ENCODE measurements around the gene RBM45.
"Not testable (repeated sequence)": the region's sequence is repeated elsewhere in the genome, so short reads cannot be mapped to it uniquely, and the experiment has no call there.

The RBM45 gene

DNA sequence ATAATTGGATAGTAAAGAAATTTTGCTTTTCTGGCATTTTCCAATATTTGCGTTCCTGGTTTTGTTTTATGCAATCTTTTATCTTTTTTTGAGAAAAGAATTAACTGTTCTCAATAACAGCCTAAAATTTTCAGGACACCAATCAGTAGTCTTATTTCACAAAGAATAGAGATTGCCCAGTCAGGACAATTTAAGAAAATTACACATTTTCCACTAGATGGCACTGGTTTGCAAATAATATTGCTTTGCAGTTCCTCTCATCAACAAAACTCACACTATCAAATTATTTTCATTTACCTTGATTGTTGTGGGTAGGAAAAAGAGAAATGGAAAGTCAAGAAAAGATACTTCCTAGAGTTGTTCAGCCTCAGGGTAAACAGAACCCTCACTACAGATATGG is 2.4 kb upstream of the RBM45 start:
- DNase-seq = peak; percentile 13

DNA sequence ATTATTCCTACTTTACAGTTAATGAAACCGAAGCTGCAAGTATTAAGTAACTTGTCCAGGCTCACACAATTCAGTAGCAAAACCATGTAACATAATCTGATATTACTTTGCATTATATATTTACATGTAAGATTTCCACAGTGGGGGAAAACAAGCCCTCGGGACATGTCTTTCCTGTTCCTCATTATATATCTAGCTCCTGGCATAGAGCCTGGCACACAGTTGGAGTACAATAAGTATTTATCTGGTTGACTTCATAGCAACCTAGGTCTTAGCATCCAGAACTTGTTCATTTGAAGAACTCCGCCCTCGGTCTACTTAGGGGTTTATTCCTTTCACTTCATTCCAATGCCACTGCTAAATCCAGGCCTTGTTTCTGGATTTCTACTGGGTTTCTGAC is 1.6 kb upstream of the RBM45 start:
- DNase-seq = no peak

DNA sequence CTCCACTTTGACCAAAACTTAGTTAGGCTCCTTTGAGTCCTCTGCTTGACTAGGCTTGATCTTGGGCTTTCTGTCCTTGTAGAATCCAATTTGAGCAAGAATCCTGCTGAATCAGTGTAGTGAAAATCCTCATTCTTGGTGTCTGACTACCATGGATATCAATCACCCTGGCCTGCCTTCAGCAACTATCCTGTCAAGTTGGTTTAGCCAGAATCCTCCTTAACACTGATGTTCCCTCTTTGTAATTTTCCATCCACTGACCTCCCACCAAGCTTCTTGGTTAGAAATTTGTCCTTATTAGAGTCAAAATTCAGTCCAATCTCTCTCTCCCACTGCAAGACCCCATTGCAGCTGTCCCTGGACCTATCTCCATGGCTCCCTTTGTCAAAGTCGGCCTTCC is 494 bp upstream of the RBM45 start:
- DNase-seq = no peak

DNA sequence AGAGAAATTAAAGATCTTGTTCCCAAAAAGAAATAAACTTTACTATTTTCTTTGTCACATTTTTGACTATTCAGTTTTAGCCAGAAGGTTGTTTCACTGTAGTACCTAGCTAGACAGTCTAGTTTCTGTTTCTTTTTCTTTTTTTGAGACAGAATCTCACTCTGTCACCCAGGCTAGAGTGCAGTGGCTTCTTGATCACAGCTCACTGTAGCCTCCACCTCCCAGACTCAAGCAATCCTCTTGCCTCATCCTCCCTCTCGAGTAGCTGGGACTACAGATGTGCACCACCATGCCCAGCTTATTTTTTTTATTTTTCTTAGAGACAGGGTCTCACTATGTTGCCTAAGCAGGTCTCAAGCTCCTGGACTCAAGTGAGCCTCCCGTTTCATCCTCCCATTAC is 2.2 kb downstream of the RBM45 start:
- DNase-seq = no peak

DNA sequence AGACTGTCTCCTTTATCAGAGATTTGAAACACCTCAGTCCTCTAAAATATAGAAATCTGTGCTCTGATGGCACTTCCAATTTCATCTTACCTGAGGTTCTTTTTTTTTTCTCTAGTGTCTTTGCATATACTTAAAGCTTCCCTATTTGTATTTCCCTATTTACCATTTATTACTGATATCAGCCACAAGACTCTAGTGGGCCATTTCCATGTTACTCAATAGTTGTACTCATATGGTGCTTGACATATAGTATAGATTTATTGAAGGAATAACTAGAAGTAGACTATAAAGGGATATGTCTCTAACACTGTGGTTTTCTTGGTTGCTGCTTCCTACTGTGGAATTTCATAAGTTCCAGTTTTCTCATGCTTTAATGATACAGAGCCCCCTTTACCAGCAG is 3.0 kb downstream of the RBM45 start:
- DNase-seq = no peak

DNA sequence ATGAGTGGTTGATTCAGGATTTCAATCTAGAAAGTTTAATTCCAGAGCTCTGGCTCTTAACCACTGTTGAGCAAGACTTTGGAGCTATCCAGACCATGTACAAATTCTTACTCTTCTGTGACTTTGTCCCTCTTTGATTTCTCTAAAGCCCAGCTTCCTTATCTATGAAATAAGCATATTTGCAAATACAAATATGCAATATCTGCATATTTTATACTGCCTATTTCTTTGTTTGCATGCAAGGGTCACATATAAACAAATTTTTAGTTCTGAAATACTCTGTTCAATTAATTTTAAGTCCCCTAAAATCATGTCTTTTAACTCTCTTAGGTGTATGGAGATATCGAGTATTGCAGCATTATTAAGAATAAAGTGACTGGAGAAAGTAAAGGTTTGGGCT is 5.5 kb downstream of the RBM45 start:
- no peak for DNase-seq

DNA sequence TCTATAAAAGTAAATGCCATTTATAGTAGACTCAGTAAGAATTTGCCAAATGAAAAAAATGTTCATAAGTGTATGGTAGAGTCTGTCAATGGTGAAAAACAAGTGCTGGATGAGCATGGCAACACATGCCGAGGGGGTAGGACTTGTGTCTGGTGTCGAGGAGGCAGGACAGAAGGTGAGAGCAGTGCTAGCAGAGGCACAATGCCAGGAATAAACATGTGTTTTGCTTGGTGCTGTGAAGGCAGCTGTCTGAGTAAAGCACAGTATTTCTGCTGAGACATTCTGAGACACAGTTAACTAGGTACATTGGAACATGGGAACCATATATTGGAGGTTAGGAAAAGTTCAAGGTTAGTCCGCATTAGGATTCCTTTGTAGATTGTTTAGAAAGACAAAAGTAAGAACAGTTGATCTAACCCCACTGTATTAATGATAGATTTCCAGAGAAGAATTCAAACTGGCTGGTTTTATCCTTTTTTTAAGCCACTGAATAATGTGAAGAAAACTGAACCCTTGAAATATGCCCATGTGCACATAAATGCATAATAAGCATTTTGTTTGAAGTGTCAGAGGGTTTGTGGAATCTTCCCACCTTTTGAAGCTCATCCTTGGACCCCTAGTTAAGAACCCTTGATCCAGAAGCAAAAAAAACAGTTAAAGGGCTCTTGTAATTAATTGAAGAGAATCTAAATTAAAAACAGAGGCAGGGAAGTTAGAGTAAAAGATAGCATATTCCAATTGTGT is 7.1 kb downstream of the RBM45 start:
- no peak for DNase-seq

DNA sequence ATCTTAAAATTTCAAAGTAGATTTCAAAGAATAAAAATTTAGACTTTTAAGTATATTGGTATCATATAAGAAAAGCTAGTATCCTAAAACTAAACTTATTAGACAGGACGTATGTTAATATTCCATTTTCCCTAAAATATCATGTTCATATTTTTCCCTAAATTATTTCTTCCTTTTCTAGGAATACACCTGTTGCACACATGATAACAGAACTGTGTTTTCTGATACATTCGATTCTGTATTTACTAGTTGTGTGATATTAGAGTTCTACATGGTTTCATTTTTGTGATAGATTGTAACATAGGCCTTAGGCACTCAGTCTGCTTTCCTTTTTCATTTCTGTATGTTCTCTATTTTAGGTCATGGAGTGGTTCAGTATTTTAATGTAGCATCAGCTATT is 10.9 kb downstream of the RBM45 start:
- no peak for DNase-seq

DNA sequence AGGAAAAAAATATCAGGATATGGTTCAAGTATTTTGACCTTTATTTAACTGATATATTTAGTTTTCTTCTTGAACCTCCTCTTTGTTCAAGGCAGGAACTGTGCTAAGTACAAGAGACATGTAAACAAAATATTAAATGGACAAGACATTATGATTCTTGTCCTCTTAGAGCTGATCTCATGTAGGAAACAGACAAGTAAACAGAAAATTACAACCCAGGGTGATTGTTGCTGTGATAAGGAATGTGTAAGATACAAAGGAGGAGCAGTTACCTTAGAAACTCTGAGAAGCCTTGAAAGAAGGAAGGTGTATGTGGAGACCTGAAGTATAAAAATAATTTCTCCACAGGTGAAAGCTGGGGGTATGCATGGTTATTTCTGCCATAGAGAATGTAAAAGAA is 12.9 kb downstream of the RBM45 start:
- no peak for DNase-seq

DNA sequence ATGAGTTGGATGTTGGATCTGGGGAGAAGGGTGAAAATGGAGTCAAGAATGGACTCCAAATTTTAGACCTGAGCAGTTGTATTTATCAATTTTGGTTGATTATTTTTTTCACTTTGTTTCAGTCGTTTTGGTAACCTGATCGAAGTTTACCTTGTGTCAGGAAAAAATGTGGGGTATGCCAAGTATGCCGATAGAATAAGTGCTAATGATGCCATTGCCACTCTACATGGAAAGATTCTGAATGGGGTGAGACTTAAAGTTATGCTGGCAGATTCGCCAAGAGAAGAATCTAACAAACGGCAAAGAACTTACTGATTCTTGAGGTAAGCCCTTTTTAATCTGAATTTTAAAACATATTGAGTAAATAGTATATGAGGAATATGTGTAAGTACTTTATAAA is 13.6 kb downstream of the RBM45 start:
- DNase-seq = no peak

DNA sequence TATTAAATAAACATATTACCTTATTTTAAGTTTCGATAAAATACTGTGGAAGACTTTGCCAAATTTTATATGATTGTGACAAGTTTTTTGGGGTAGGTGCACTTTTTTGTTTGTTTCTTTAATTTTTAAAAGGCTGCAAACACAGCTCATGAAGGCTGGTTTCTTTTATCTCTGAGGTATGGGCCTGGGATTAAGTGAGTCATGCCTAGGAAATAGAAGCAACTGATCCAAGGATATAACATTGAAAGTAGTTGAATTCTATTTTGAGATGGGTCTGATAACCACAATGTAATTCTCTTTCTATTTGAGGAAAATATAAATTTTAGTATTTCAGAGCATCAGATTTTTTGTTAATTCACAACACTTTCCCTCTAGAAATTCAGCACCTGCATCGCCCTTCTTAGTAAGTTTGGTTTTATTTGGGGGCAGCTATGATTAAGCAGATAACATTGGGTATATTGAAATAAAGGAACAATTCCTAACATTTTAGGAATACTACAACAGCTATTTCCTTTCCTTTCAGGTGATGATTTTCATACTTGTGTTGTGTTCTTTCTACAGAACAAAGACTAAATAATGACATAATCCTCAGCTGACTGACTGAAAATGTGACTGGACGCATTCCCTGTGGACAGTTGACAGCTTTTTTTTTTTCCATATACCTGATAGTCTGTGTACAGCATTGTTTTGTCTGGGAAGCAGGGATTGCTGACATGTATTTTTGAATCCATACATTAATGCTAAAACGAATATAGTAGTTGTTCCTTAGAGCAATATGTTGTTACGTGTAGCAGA is 16.8 kb downstream of the RBM45 start:
- DNase-seq = no peak

DNA sequence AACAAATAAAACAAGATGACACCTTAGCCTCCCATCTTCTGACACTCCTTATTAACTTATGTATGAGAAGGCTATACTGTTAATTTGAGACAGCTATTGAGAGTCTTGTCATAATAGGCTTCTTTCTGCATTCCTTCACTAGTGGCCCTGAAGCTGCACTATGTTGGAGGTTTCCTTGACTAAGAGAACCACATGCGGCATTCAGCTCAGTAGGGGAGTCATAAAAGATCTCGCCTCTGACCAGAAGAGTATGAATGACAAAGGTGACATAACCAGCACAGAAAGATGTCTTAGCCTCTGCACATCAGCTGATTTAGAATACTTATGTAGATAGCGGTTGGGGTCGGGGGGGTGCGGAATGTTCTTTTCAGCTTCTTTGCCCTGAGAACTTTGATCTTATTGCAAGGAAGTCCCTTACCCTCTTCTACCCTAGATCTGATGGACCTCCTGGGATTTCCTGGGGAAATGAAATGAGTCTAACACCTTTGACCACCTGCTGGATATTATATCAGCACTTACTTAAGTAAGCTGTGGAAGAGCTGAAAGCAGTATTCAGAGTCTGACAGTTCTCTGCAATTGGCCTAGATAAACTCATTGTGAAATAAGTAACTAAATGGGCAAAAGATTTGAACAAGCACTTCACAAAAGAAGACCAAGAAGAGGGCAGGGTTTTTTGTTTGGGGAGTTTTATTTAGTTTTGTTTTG is 24.2 kb downstream of the RBM45 start:
- DNase-seq = no peak

DNA sequence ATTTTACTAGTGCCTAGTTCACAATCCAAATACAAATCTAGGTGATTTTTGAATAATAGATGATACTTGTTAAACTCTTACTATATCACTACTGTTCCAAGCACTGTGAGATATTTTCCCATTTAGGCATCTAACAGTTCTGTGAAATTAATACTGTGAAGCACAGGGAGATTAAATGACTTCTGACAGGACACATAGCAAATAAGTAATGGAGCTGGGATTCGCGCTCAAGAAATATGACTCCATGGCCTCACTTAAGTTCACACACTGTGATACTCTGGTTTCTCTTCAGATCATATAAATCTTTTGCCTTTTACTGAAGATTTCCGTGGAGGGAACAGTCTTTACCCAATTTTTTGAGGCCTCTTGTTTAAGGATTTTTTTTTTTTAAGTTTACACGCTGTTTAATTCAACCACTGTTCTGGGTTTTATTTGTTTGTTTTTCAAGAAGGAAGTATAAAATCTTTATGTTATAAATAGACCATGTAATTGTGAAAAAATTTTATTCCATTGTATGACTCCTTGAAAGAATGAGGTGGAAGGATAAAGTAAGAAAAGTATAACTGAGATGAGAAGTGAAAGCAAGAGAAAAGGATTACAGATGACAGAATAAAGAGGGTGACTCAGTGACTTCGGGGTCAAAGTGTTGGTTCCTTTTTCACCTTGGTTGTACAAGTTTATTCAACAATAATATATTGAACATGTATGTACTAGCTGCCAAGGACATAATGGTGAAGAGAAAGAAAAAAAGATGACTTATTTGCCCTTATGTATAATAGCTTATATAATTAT is 30.2 kb downstream of the RBM45 start:
- no peak for DNase-seq

DNA sequence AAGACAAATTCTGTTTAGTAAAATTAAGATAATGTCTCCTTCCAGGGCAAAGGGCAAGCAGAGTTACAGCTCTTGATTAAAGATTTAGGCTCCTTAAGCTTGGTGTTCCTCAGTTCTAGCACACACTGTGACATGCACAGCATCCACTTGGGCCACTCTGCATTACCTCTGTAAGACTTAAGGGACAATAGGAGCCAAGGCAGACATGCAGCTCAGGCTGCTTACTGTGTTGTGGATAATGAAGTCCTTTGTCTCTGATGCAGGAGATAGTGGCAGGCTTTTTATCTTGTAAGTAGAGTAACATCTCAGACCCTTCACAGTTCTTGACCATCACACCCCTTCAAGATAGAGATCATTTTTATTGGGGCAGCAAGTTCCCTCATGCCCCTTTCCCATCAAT is 31.2 kb downstream of the RBM45 start:
- no peak for DNase-seq

DNA sequence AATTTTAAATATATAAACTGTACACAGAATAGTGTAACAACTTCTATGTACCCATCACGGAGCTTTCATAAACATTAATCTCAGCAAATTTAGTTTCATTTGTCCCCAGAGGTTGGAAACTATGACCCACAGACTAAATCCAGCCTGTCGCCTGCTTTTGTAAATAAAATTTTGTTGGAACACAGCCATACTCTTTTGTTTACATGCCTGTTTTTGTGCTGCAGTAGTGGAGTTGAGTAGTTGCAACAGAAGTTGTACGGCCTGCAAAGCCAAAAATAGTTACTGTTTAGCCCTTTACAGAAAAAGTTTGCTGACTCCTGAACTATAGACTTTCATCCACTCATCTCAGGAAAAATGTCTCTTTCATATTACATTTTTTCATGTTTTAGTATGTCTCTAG is 39.8 kb downstream of the RBM45 start:
- DNase-seq = no peak

DNA sequence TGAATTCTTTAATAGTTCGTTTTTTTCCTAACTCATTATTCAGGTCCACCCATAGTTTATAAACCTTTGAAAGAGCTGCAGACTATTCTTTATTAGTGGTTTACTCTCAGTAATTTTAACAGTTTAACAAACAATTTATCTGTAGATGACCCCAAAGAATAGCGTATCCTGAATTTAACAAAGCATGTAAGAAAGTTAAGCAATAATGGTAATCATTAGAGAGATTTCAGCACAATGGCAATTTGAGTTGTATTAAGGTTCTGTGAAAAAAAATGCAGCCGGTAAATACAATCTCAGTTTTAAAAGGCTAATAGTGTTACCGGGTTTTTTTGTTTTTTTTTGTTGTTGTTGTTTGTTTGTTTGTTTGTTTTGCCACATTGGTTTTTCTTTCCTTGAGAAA is 40.3 kb downstream of the RBM45 start:
- DNase-seq = no peak

DNA sequence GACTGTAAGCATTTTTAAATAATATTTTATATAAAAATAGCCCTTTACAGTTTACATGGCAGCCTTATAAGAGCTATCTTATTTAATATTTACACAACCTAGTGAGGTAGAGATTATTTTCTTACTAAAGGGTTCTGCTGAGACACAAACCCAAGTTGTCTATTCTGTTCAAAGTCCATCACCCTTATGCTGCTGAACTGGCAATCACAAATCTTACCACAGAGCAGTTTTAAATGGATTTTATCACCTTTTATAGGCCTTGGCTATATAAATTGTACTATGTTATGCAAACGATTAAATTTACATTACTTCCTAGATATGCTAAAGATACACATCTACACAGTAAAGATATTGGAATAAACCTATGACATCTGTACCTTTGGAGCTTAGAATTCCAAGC is 40.7 kb downstream of the RBM45 start:
- DNase-seq = no peak

DNA sequence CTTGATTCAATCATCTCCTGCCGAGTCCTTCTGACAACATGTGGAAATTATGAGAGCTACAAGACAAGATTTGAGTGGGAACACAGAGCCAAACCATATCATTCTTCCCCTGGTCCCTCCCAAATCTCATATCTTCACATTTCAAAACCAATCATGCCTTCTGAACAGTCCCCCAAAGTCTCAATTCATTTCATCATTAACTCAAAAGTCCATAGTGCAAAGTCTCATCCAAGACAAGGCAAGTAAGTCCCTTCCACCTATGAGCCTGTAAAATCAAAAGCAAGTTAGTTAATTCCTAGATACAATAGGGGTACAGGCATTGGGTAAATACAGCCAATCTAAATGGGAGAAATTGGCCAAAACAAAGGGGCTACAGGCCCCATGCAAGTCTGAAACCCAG is 41.6 kb downstream of the RBM45 start:
- DNase-seq = not testable (repeated sequence)

DNA sequence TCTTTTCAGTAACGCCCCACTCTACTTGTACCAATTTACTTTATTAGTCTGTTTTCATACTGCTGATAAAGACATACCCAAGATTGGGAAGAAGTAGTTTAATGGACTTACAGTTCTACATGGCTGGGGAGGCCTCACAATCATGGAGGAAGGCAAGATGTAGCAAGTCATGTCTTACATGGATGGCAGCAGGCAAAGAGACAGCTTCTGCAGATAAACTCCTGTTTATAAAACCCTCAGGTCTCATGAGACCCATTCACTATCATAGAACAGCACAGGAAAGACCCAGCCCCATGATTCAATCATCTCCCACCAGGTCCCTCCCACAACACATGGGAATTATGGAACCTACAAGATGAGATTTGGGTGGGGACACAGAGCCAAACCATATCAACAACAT is 43.3 kb downstream of the RBM45 start:
- no peak for DNase-seq

DNA sequence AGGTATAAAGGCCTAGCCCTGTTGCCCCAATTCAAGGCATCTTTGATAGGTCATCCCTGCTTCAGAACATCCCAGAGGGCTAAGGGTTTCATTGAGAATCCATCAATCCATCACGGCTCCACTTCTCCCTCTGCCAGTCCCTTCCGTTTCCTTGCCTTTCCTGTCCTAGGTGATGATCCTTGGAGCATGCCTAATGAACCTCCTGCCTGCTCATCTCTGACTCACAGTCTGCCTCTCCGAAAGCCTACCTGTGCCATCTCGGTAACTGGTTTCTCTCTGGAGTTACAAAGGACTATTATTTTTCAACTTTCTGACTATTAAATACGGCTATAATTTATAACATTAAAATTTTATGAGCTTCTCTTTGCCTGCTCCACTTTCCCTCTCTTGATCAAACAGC is 45.3 kb downstream of the RBM45 start:
- peak; percentile 26 for DNase-seq

DNA sequence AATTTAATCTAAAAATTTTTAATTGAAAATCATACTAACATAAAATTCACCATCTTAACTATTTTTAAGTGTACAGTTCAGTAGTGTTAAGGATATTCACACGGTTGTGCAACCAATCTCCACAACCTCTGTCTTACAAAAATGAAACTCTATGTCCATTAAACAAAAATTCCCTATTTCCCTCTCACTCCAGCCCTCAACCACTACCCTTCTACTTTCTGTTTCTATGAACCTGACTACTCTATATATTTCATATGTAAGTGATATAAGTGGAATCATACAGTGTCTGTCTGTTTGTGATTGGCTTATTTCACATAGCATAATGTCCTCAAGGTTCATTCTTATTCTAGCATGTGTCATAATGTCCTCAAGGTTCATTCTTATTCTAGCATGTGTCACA is 47.7 kb downstream of the RBM45 start:
- DNase-seq = no peak

DNA sequence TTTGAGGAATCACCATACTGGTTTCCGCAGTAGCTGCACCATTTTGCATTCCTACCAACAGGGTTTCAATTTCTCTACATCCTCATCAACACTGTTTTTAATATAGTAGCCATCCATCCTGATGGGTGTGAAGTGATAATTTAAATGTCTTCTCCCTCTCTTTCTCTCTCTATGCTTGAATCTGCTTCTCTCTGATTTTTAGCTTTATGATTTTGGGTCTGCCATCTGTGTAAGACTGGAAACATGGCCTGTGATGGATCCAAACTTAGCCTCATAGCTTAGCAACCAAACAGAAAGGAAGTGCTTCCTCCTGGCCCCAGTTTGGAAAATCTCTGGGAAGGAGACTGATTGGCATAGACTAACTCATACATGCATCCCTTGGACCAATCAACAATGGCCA is 48.4 kb downstream of the RBM45 start:
- DNase-seq = no peak

DNA sequence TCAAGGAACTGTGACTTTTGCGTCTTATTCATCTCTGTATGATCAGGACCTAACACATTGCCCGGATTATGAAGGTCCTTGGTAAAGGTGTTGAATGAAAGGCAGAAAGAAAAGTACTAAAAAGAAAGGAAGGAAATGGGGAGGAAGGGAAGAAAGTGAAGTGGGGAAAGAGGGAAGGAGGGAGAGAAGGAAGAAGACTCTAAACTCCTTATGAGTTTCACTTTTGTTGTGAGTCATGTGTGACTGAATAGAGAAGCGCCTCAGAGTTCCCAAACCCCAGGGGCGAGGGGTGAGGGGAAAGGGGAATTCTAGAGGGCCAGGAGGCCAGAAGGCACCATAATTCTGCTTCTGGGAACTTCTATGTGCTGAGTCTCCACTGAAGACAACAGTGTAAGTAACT is 51.2 kb downstream of the RBM45 start:
- DNase-seq = no peak

Data from kidney glomerular epithelial cell (primary cell).